Measurements from ENCODE around the gene HDAC4. TPM values are rescaled to one million over a fixed set of nuclear protein-coding genes. Genes with fewer than 3 reads are reported as not detected.

HDAC4 gene
- total RNA-seq, 1 experiment from 2014 or later: 47.6 TPM

DNA sequence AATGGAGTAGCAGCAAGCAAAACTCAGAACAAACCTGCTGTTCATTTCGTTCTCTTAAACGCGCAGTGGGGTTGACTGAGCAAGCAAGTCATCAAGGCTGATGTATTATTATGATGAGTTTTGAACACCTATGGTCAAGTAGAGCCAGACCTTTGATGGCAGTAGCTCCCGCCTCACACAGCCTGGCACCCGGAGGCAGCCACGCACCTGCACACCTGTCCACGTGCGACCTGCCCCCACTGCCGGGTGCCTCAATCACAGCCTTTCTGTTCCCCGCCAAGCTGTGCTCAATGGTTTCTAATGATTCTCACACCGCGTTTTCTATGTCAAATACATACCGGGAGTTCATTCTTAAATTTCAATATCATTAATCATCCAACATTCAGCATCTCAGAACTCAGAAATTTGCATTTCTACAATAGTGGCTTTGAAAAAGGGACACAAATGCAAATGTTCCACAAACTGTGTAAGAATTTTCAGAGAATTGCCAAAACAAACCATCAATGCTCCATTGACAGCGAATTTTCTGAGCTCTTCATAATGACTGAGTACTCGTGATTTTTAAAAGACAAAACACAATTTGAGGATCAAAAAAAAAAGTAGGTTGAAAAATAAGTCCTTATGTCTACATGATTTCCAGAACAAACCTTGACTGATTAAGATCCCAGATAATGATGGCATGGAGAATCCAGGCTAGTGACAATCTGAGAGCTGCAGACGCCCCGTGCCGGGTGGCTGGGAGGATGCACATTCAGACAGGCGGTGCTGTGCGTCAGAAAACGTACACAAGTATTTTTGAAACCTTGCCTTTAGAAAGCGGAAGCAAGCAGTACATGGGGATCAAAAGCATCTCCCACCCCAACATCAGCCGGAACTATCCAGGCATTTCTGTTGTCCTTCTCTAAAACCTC lies 56.6 kb downstream of the HDAC4 start:
- Histone ChIP-seq H3K36me3 (ENCODE audit: control insufficient read depth in 1 of 2, insufficient read depth in 2 of 2, low read length in 2 of 2) (no peaks in the 10 kb centered on the region), H3K4me2 (ENCODE audit: low read length) (no peak overlapping the region), H3K27me3 (ENCODE audit: insufficient read depth, low read length) (no peaks in the 10 kb centered on the region), H3K9ac (ENCODE audit: low read length) (no peak overlapping the region), H2AFZ (ENCODE audit: low read depth, low read length, poor library complexity, severe bottlenecking) (no peak overlapping the region), H4K20me1 (ENCODE audit: insufficient read depth) (no peaks in the 10 kb centered on the region), H3K9me3 (ENCODE audit: control insufficient read depth in 1 of 2, insufficient read depth in 1 of 2, low read depth in 1 of 2, low read length in 2 of 2) (no peaks in the 10 kb centered on the region; a peak in 1 of 4 replicates), H3K9me2 (ENCODE audit: insufficient read depth) (no peaks in the 10 kb centered on the region), H3K79me2 (ENCODE audit: insufficient read depth, low read length) (peaks cover 27% of the 10 kb centered on the region; the same call in 1 of the 2 replicates), H3K4me1 (ENCODE audit: control insufficient read depth in 1 of 2, insufficient read depth in 2 of 2, low read length in 2 of 2) (no peaks in the 10 kb centered on the region), H3K4me3 (replicated peaks in 1 of 2; ENCODE audit: low read depth in 1 of 2, low read length in 2 of 2) (no peak overlapping the region), H3K27ac (ENCODE audit: low read depth, low read length) (no peak overlapping the region)
- ChIA-PET POLR2A (no interaction called here), CTCF (no interaction called here), RAD21 (ENCODE audit: low non-redundant PET in 1 of 2, low total read pairs in 2 of 2, uncharacterized antibody in 2 of 2, unreplicated experiment in 2 of 2) (no interaction called here)
- TF ChIP-seq POLR2A (IDR thresholded peaks at IDR 0.05; ENCODE audit: borderline replicate concordance, extremely low read depth, insufficient read depth, insufficient read length) (no peak), TCF7L2 (IDR thresholded peaks at IDR 0.05; ENCODE audit: borderline replicate concordance, extremely low read depth, insufficient read depth, insufficient read length) (no peak), RAD21 (IDR thresholded peaks at IDR 0.05; ENCODE audit: low read depth) (no peak), ZFX (IDR thresholded peaks at IDR 0.05) (no peak)
- TF ChIP-seq, protein P1, sequence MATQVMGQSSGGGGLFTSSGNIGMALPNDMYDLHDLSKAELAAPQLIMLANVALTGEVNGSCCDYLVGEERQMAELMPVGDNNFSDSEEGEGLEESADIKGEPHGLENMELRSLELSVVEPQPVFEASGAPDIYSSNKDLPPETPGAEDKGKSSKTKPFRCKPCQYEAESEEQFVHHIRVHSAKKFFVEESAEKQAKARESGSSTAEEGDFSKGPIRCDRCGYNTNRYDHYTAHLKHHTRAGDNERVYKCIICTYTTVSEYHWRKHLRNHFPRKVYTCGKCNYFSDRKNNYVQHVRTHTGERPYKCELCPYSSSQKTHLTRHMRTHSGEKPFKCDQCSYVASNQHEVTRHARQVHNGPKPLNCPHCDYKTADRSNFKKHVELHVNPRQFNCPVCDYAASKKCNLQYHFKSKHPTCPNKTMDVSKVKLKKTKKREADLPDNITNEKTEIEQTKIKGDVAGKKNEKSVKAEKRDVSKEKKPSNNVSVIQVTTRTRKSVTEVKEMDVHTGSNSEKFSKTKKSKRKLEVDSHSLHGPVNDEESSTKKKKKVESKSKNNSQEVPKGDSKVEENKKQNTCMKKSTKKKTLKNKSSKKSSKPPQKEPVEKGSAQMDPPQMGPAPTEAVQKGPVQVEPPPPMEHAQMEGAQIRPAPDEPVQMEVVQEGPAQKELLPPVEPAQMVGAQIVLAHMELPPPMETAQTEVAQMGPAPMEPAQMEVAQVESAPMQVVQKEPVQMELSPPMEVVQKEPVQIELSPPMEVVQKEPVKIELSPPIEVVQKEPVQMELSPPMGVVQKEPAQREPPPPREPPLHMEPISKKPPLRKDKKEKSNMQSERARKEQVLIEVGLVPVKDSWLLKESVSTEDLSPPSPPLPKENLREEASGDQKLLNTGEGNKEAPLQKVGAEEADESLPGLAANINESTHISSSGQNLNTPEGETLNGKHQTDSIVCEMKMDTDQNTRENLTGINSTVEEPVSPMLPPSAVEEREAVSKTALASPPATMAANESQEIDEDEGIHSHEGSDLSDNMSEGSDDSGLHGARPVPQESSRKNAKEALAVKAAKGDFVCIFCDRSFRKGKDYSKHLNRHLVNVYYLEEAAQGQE (IDR thresholded peaks at IDR 0.05; ENCODE audit: low read depth): no peak
- TF ChIP-seq, protein P2, sequence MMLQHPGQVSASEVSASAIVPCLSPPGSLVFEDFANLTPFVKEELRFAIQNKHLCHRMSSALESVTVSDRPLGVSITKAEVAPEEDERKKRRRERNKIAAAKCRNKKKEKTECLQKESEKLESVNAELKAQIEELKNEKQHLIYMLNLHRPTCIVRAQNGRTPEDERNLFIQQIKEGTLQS (IDR thresholded peaks at IDR 0.05): no peak
- BruUV-seq (replicated peaks): no TSS peak
- ATAC-seq (no peak), DNase-seq (ENCODE audit: low read depth, low spot score) (no peak)
- intact Hi-C loops (cut with micrococcal nuclease): no loop called here
